ENCODE data around the gene CHST3. TPM values are rescaled to one million over a fixed set of nuclear protein-coding genes. Genes with fewer than 3 reads are reported as not detected.
"Not testable (repeated sequence)": the region's sequence is repeated elsewhere in the genome, so short reads cannot be mapped to it uniquely, and the experiment has no call there.

The CHST3 gene
- total RNA-seq, 1 experiment from 2014 or later = 10.0 TPM

DNA sequence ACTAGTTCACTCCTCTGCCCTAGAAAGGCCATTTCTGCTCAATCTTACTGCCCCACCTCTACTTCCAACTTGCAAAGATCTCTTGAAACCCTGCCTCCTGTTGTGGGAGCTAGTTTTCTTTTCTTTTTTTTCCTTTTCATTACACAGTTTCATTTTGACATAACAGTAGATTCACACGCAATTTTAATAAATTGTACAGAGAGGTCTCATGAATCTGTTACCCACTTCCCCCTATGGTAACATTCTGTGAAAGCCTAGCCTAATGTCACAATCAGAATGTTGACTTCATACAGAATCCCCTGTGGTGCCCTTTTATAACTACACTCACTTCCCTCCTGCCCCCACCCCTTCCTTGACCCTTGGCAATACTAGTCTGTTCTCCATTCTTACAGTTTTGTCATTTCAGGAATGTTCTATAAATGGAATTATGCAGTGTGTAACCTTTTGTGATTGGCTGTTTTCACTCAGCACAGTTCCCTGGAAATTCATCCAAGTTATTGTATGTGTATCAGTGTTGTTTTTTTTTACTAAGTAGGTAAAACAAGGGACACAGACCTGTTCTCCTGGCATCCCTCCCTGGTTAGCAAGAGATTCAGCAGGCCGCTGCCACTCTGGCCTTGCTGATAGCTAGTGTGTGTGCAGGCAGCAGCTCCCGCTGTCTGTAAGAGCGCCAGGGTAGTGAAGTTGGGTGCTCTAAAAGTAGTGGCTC lies 21.5 kb downstream of the CHST3 start:
- ChIA-PET CTCF (interaction anchor here (0.6 kb wide), 1 partner anchor 38 kb away, joined by 3 read pairs; no protein-coding TSS in a partner anchor), POLR2A (ENCODE audit: low non-redundant PET) (no interaction called here)
- no TSS peak for BruUV-seq (replicated peaks)
- Histone ChIP-seq H3K9me3 (ENCODE audit: low read depth, low read length, poor library complexity, severe bottlenecking) (no peaks in the 10 kb centered on the region), H3K4me1 (ENCODE audit: insufficient read depth, low read length, poor library complexity, severe bottlenecking) (peaks cover 16% of the 10 kb centered on the region), H3K27ac (ENCODE audit: low read depth, low read length, poor library complexity, severe bottlenecking) (no peak overlapping the region), H3K4me3 (ENCODE audit: low read depth, low read length, poor library complexity, severe bottlenecking) (no peak overlapping the region), H3K27me3 (replicated peaks; ENCODE audit: insufficient read depth, low read depth, low read length, poor library complexity) (no peaks in the 10 kb centered on the region), H3K36me3 (ENCODE audit: insufficient read depth, low read length, poor library complexity, severe bottlenecking) (no peaks in the 10 kb centered on the region)
- DNase-seq (ENCODE audit: low spot score) = no peak
- TF ChIP-seq, protein P1, sequence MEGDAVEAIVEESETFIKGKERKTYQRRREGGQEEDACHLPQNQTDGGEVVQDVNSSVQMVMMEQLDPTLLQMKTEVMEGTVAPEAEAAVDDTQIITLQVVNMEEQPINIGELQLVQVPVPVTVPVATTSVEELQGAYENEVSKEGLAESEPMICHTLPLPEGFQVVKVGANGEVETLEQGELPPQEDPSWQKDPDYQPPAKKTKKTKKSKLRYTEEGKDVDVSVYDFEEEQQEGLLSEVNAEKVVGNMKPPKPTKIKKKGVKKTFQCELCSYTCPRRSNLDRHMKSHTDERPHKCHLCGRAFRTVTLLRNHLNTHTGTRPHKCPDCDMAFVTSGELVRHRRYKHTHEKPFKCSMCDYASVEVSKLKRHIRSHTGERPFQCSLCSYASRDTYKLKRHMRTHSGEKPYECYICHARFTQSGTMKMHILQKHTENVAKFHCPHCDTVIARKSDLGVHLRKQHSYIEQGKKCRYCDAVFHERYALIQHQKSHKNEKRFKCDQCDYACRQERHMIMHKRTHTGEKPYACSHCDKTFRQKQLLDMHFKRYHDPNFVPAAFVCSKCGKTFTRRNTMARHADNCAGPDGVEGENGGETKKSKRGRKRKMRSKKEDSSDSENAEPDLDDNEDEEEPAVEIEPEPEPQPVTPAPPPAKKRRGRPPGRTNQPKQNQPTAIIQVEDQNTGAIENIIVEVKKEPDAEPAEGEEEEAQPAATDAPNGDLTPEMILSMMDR (conservative IDR thresholded peaks at IDR 0.05; ENCODE audit: low read depth, low read length) = no peak
- TF ChIP-seq EZH2 (IDR thresholded peaks at IDR 0.05; ENCODE audit: borderline replicate concordance, low read depth, low read length, poor library complexity, severe bottlenecking) = no peak
- intact Hi-C loops (cut with micrococcal nuclease; ENCODE audit: unreplicated experiment) = no loop called here

DNA sequence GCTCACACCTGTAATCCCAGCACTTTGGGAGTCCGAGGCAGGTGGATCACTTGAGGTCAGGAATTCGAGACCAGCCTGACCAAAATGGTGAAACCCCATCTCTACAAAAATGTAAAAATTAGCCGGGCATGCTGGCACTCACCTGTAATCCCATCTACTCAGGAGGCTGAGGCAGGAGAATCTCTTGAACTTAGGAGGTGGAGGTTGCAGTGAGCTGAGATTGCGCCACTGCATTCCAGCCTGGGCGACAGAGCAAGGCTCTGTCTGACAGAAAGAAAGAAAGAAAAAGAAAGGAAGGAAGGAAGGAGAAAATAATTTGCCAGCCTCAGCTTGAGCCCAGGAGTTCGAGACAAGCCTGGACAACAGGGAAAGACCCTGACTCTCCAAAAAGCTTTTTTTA lies 24.7 kb downstream of the CHST3 start:
- H3K27ac ChIP-seq (ENCODE audit: low read depth, low read length, poor library complexity, severe bottlenecking); H3K9me3 ChIP-seq (ENCODE audit: low read depth, low read length, poor library complexity, severe bottlenecking); DNase-seq (ENCODE audit: low spot score); H3K4me1 ChIP-seq (ENCODE audit: insufficient read depth, low read length, poor library complexity, severe bottlenecking); H3K4me3 ChIP-seq (ENCODE audit: low read depth, low read length, poor library complexity, severe bottlenecking); H3K36me3 ChIP-seq (ENCODE audit: insufficient read depth, low read length, poor library complexity, severe bottlenecking); BruUV-seq (replicated peaks); intact Hi-C loops (cut with micrococcal nuclease; ENCODE audit: unreplicated experiment); H3K27me3 ChIP-seq (replicated peaks; ENCODE audit: insufficient read depth, low read depth, low read length, poor library complexity); CTCF ChIA-PET; POLR2A ChIA-PET (ENCODE audit: low non-redundant PET): not testable (repeated sequence)

DNA sequence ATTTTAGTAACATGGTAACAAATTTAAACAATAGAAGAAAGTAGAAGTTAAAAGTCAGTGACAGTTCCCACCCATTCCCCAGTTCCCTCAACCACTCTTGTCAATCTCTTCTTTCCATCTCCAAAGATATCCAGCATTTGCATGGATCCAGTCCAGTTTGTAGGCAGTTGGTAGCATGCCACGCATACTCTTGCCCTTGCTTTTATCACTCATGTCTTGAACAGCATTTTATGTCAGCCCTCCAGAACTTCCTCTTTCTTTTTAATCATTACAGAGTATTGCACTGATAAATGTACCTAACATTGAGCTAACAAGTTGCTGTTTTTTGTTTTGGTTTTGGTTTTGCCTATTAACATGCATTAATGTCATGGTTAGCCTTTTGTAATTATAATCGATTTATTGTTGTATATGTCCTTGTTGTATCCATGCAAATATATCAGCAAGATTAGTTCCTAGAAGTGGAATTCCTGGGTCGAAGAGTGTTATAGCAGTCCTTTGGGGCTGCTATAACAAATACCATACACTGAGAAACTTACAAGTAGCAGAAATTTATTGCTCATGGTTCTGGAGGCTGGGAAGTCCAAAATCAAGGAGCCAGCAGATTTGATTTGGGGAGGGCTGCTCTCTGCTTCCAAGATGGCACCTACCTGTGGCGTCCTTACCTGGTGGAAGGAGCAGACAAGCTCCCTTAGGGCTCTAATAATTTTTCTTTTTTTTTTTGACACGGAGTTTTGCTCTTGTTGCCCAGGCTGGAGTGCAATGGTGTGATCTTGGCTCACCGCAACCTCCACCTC lies 25.7 kb downstream of the CHST3 start:
- DNase-seq (ENCODE audit: low spot score) = no peak
- ChIA-PET POLR2A (ENCODE audit: low non-redundant PET) (no interaction called here), CTCF (no interaction called here)
- Histone ChIP-seq H3K9me3 (ENCODE audit: low read depth, low read length, poor library complexity, severe bottlenecking) (no peaks in the 10 kb centered on the region), H3K27ac (ENCODE audit: low read depth, low read length, poor library complexity, severe bottlenecking) (no peak overlapping the region), H3K27me3 (replicated peaks; ENCODE audit: insufficient read depth, low read depth, low read length, poor library complexity) (no peaks in the 10 kb centered on the region), H3K36me3 (ENCODE audit: insufficient read depth, low read length, poor library complexity, severe bottlenecking) (no peaks in the 10 kb centered on the region), H3K4me3 (ENCODE audit: low read depth, low read length, poor library complexity, severe bottlenecking) (no peak overlapping the region), H3K4me1 (ENCODE audit: insufficient read depth, low read length, poor library complexity, severe bottlenecking) (no peaks in the 10 kb centered on the region)
- no TSS peak for BruUV-seq (replicated peaks)
- TF ChIP-seq EZH2 (IDR thresholded peaks at IDR 0.05; ENCODE audit: borderline replicate concordance, low read depth, low read length, poor library complexity, severe bottlenecking) = no peak
- TF ChIP-seq, protein P1 (conservative IDR thresholded peaks at IDR 0.05; ENCODE audit: low read depth, low read length) = no peak
- intact Hi-C loops (cut with micrococcal nuclease; ENCODE audit: unreplicated experiment) = no loop called here

Data from A673 (cell line).